ENCODE data around the gene IL13.
A peak's percentile ranks its signal among the peaks of the same experiment; 100 is the strongest.
"Not testable (repeated sequence)": the region's sequence is repeated elsewhere in the genome, so short reads cannot be mapped to it uniquely, and the experiment has no call there.

The IL13 gene

GRCh38 chr5:132688536-132689339, 30.8 kb downstream of the IL13 start:
- ATAC-seq (peak; percentile 60), DNase-seq (peak; percentile 35)

DNA sequence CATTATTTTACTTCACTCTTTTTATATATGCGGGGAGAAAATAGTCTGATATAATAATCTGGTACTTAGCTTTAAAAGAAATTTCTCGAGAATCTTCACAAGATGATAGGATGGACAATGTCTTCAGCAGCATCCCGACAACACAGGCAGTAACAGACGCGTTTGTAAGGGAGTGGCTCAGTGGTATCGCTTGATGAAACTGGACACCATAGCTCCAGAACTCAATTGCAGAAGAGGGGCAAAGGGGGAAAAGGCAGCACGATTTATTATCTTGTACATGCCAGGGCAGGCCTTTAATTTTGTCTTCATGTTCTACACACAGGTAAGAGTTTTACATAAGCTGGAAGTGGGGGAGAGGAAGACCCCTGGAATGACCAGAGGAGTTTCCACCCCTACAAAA, 31.5 kb downstream of the IL13 start:
- ATAC-seq (no peak), DNase-seq (no peak)

DNA sequence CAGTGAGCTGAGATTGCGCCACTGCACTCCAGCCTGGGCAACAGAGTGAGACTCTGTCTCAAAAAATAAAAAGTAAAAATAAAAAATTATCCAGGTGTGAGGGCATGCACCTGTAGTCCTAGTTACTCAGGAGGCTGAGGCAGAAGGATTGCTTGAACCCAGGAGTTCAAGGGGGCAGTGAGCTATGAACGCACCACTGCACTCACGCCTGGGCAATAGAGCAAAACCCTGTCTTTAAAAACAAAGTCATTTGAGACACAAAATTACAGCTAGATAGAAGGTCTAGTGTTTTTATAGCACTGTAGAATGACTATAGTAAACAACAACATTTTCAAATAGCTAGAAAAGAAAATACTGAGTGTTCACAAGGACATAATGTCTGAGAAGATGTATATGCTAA, 32.2 kb downstream of the IL13 start:
- no peak for ATAC-seq
- DNase-seq: no peak

DNA sequence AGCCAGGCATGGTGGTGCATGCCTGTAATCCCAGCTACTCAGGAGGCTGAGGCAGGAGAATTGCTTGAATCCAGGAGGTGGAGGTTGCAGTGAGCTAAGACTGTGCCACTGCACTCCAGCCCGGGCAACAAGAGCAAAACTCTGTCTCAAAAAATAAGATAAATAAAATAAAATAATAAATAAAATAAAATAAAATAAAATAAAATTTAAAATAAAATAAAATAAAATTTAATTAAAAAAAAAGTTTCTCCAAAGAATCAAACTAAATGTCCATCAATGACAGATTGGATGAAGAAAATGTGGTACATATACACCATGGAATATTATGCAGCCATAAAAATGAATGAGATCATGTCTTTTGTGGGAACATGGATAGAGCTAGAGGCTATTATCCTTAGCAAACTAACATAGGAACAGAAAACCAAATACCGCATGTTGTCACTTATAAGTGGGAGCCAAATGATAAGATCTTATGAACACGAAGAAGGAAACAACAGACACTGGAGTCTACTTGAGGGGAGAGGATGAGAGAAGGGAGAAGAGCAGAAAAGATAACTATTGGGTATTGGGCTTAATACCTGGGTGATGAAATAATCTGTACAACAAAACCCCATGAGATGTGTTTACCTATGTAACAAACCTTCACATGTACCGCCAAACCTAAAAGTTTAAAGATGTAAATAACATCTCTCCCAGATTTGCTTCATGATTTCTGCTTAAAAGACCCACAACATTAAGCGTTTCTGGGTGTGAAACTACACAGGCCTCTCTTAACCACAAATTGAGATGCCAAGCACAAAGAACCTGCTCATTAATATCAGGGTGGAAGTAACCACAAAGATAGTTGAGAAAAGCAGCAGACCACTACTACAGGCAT, 34.0 kb downstream of the IL13 start:
- DNase-seq, ATAC-seq: not testable (repeated sequence)

- DNase-seq (no peak), ATAC-seq (no peak)
Observed at GRCh38 chr5:132692632-132692967, 34.6 kb downstream of the IL13 start.

- ATAC-seq (no peak), DNase-seq (no peak)
Observed at GRCh38 chr5:132695956-132696355, 38.0 kb downstream of the IL13 start.

- DNase-seq (no peak), ATAC-seq (no peak)
Observed at GRCh38 chr5:132704875-132705274, 46.9 kb downstream of the IL13 start.

GRCh38 chr5:132708645-132709044, 50.7 kb downstream of the IL13 start:
- ATAC-seq (no peak), DNase-seq (no peak)

Data from stimulated activated naive CD8-positive, alpha-beta T cell treated with anti-CD3 and anti-CD28 coated beads, Interleukin-15, Interleukin-2, amounts not matched to agents 100 U/mL and 50 U/mL, for 24 hours (primary cell).